SK-N-SH (cell line): ENCODE results near the gene UGT2A1. TPM values are rescaled to one million over a fixed set of nuclear protein-coding genes. Genes with fewer than 3 reads are reported as not detected.

ENCODE experiments used
- CTCF ChIA-PET: fragments of 300-600, 350-600 bp; formaldehyde crosslinking; extraction: SDS; loops from one replicate; lab custom pipeline; 2021; lab: Yijun Ruan, JAX
- POLR2A ChIA-PET: fragments of 350-600 bp; sonication (Branson Sonifier 250); formaldehyde crosslinking; extraction: SDS; loops from one replicate; lab custom pipeline; 2020; ENCODE audit warnings: antibody characterized with exemption, inconsistent platforms; lab: Yijun Ruan, JAX
- DNase-seq: peaks from one replicate; pipeline ENCODE4 v3.0.0; 2012
- H2AFZ ChIP-seq: fragments of 200-600 bp; sonication (generic); 2 replicates; pipeline ENCODE4 v1.8.1; 2016; ENCODE audit warnings: antibody characterized with exemption, mild to moderate bottlenecking, low read depth
- H3F3A ChIP-seq: fragments of 200-600 bp; sonication (generic); replicated peaks from 2 replicates; pipeline ENCODE3; 2016; ENCODE audit warnings: antibody characterized with exemption, mild to moderate bottlenecking; ENCODE audit not compliant: insufficient read depth
- H3K27ac ChIP-seq, 2 experiments: fragments of 200-500 bp in 1 of 2; fragments of 200-600 bp in 1 of 2; sonication (Bioruptor generic) in 1 of 2; sonication (generic), shearing (Covaris generic) in 1 of 2; 2 replicates each; pipeline versions ENCODE4 v1.5.1 to v1.6.1; 2014 to 2016; ENCODE audit warnings: low read depth in 2 of 2, inconsistent platforms in 1 of 2, low read length in 1 of 2, mild to moderate bottlenecking in 1 of 2, mixed read lengths in 1 of 2
- H3K27me3 ChIP-seq: fragments of 200-600 bp; sonication (generic), shearing (Covaris generic); 2 replicates; pipeline ENCODE4 v1.6.1; 2016; ENCODE audit warnings: mixed run types; ENCODE audit not compliant: insufficient read depth
- H3K36me3 ChIP-seq, 2 experiments: fragments of 200-500 bp in 1 of 2; fragments of 200-600 bp in 1 of 2; sonication (Bioruptor generic) in 1 of 2; sonication (generic) in 1 of 2; replicated peaks in 1 of 2; 2 replicates each; pipeline versions ENCODE3 to v1.5.1; 2014 to 2016; ENCODE audit warnings: low read length in 1 of 2, mild to moderate bottlenecking in 1 of 2; ENCODE audit not compliant: insufficient read depth in 2 of 2, control insufficient read depth in 1 of 2
- H3K4me1 ChIP-seq, 2 experiments: fragments of 200-500 bp in 1 of 2; fragments of 200-600 bp in 1 of 2; sonication (Bioruptor generic) in 1 of 2; sonication (generic), shearing (Covaris generic) in 1 of 2; 2 replicates each; pipeline versions ENCODE4 v1.5.1 to v1.6.1; 2014 to 2016; ENCODE audit warnings: low read depth in 1 of 2, low read length in 1 of 2, mixed run types in 1 of 2; ENCODE audit not compliant: insufficient read depth in 2 of 2, control insufficient read depth in 1 of 2
- H3K4me2 ChIP-seq: fragments of 200-600 bp; sonication (generic), shearing (Covaris generic); 2 replicates; pipeline ENCODE4 v1.6.1; 2017; ENCODE audit warnings: mixed run types
- H3K4me3 ChIP-seq, 2 experiments: fragments of 200-500 bp in 1 of 2; fragments of 200-600 bp in 1 of 2; sonication (Bioruptor generic) in 1 of 2; sonication (generic), shearing (Covaris generic) in 1 of 2; 2 replicates each; pipeline versions ENCODE4 v1.5.1 to v1.8.1; 2014 to 2016; ENCODE audit warnings: low read depth in 2 of 2, inconsistent platforms in 1 of 2, low read length in 1 of 2, mild to moderate bottlenecking in 1 of 2, mixed read lengths in 1 of 2, moderate library complexity in 1 of 2
- H3K79me2 ChIP-seq: fragments of 200-600 bp; sonication (generic); 2 replicates; pipeline ENCODE4 v1.8.1; 2017; ENCODE audit warnings: mild to moderate bottlenecking; ENCODE audit not compliant: insufficient read depth
- H3K9ac ChIP-seq: fragments of 200-600 bp; sonication (generic); 2 replicates; pipeline ENCODE4 v1.6.1; 2017; ENCODE audit warnings: mixed run types
- H3K9me2 ChIP-seq: fragments of 200-600 bp; sonication (generic); 2 replicates; pipeline ENCODE4 v1.6.1; 2017; ENCODE audit warnings: mixed run types
- H3K9me3 ChIP-seq: fragments of 200-600 bp; sonication (generic); 2 replicates; pipeline ENCODE4 v1.6.1; 2017; ENCODE audit warnings: mixed run types, mild to moderate bottlenecking, moderate library complexity
- H4K20me1 ChIP-seq: fragments of 200-600 bp; sonication (generic); 2 replicates; pipeline ENCODE4 v1.6.1; 2017; ENCODE audit warnings: mild to moderate bottlenecking, mixed run types; ENCODE audit not compliant: insufficient read depth
- ELF1 ChIP-seq: IDR thresholded peaks from 2 replicates; pipeline ENCODE4 v1.4.0; 2012
- EP300 ChIP-seq, 2 experiments: IDR thresholded peaks; 2 replicates each; pipeline versions ENCODE4 v1.4.0 to v1.6.1; 2012; ENCODE audit warnings: borderline replicate concordance in 1 of 2, low read depth in 1 of 2, low read length in 1 of 2
- FOXJ3 ChIP-seq: sonication (generic); formaldehyde crosslinking; IDR thresholded peaks from 2 replicates; pipeline ENCODE4 v1.5.1; 2020; ENCODE audit warnings: mild to moderate bottlenecking, missing genetic modification reagents
- GABPA ChIP-seq: IDR thresholded peaks from 2 replicates; pipeline ENCODE4 v1.4.0; 2012; ENCODE audit warnings: low read depth, mild to moderate bottlenecking
- IRF3 ChIP-seq: fragments of 150-350 bp; IDR thresholded peaks from 2 replicates; pipeline ENCODE4 v1.6.1; 2016; ENCODE audit warnings: mild to moderate bottlenecking, low read depth, low read length
- JUND ChIP-seq: IDR thresholded peaks from 2 replicates; pipeline ENCODE4 v1.4.0; 2012
- MXI1 ChIP-seq: IDR thresholded peaks from 2 replicates; pipeline ENCODE4 v1.6.1; 2012; ENCODE audit warnings: mild to moderate bottlenecking, low read depth, low read length, improper control_type of control experiment
- RAD21 ChIP-seq: IDR thresholded peaks from 2 replicates; pipeline ENCODE4 v1.6.1; 2012; ENCODE audit warnings: mild to moderate bottlenecking, low read length
- USF1 ChIP-seq: IDR thresholded peaks from 2 replicates; pipeline ENCODE4 v1.4.0; 2012; ENCODE audit warnings: low read depth, borderline replicate concordance
- USF2 ChIP-seq: fragments of 150-350 bp; IDR thresholded peaks from 2 replicates; pipeline ENCODE4 v1.6.1; 2017; ENCODE audit warnings: antibody characterized with exemption, low read length, low read depth, borderline replicate concordance
- WGBS: methylation state at CpG from one replicate; pipeline ENCODE4 v1.1.6; 2017; ENCODE audit warnings: low lambda C conversion rate; 5-methylcytosine and 5-hydroxymethylcytosine counted together
- polyA plus RNA-seq, 3 experiments: library from polyadenylated mRNA; depleted of rRNA; stranded (reverse); fragments of >200 nt; gene quantifications; 2 replicates each; pipeline ENCODE4 v1.2.3, GENCODE V29; 2012
- TF ChIP-seq, protein P1 (sequence below): IDR thresholded peaks from 2 replicates; pipeline ENCODE4 v1.6.1; 2012; ENCODE audit warnings: mild to moderate bottlenecking, low read depth, low read length, moderate library complexity
- TF ChIP-seq, protein P2 (sequence below): IDR thresholded peaks from 2 replicates; pipeline ENCODE4 v1.4.0; 2012; ENCODE audit warnings: low read depth

UGT2A1 gene
- polyA plus RNA-seq, 1 of the 3 experiments (the other 2 are of a cell fraction) = 0.10 TPM

DNA sequence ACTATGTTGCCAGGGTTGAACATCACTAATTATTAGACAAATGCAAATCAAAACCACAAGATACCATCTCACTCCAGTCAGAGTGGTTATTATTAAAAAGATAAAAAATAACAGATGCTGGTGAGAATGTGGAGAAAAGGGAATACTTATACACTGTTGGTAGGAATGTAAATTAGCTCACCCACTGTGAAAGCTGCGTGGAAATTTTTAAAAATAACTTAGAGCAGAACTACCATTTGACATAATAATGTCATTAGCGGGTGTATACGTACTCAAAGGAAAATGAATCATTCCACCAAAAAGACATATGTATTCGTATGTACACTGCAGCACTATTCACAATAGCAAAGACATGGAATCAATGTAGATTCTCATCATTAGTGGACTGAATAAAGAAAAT lies 48.6 kb upstream of the UGT2A1 start:
- Histone ChIP-seq H3K36me3 (no peaks in the 10 kb centered on the region), H3K4me3 (no peak overlapping the region), H3K4me2 (no peak overlapping the region), H2AFZ (no peak overlapping the region), H3K79me2 (no peaks in the 10 kb centered on the region), H4K20me1 (no peaks in the 10 kb centered on the region), H3K9me2 (no peaks in the 10 kb centered on the region), H3K9ac (no peak overlapping the region), H3K9me3 (no peaks in the 10 kb centered on the region), H3K4me1 (no peaks in the 10 kb centered on the region), H3F3A (peaks cover 4% of the 10 kb centered on the region), H3K27me3 (no peaks in the 10 kb centered on the region), H3K27ac (no peak overlapping the region)
- TF ChIP-seq, protein P1, sequence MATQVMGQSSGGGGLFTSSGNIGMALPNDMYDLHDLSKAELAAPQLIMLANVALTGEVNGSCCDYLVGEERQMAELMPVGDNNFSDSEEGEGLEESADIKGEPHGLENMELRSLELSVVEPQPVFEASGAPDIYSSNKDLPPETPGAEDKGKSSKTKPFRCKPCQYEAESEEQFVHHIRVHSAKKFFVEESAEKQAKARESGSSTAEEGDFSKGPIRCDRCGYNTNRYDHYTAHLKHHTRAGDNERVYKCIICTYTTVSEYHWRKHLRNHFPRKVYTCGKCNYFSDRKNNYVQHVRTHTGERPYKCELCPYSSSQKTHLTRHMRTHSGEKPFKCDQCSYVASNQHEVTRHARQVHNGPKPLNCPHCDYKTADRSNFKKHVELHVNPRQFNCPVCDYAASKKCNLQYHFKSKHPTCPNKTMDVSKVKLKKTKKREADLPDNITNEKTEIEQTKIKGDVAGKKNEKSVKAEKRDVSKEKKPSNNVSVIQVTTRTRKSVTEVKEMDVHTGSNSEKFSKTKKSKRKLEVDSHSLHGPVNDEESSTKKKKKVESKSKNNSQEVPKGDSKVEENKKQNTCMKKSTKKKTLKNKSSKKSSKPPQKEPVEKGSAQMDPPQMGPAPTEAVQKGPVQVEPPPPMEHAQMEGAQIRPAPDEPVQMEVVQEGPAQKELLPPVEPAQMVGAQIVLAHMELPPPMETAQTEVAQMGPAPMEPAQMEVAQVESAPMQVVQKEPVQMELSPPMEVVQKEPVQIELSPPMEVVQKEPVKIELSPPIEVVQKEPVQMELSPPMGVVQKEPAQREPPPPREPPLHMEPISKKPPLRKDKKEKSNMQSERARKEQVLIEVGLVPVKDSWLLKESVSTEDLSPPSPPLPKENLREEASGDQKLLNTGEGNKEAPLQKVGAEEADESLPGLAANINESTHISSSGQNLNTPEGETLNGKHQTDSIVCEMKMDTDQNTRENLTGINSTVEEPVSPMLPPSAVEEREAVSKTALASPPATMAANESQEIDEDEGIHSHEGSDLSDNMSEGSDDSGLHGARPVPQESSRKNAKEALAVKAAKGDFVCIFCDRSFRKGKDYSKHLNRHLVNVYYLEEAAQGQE = no peak
- TF ChIP-seq ELF1 (no peak), JUND (no peak), IRF3 (no peak), GABPA (no peak), EP300 (IDR thresholded peaks at IDR 0.05; ENCODE audit: borderline replicate concordance in 1 of 2, low read depth in 1 of 2, low read length in 1 of 2) (no peak), USF1 (no peak), RAD21 (no peak), MXI1 (no peak)
- TF ChIP-seq, protein P2, sequence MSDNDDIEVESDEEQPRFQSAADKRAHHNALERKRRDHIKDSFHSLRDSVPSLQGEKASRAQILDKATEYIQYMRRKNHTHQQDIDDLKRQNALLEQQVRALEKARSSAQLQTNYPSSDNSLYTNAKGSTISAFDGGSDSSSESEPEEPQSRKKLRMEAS = no peak
- WGBS = 27% methylated on average over 4 of the region's 4 CpGs
- ChIA-PET POLR2A (no interaction called here), CTCF (interaction anchor here (1.0 kb wide), 1 partner anchor 12 kb away, joined by 4 read pairs; no protein-coding TSS in a partner anchor)
- no peak for DNase-seq

DNA sequence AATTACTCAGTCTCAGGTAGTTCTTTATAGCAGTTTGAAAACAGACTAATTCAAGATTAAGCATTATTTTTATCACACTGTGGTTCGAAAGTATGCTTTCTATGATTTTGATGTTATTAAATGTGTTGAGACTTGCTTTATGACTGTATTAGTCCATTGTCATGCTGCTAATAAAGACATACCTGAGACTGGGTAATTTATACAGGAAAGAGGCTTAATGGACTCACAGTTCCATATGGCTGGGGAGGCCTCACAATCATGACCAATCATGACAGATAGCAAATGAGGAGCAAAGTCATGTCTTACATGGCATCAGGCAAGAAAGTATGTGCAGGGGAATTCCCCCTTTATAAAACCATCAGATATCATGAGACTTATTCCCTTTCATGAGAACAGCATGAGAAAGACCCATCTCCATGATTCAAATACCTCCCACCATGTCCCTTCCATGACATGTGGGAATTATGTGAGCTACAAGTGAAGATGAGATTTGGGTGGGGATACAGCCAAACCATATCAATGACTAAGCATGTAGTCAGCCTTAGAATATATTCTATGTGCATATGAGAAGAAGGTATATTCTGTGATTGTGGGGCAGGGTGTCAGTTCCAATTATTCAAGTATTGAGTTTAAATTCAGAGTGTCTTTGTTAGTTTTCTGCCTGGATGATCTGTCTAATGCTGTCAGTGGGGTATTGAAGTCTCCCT lies 44.6 kb upstream of the UGT2A1 start:
- Histone ChIP-seq H3F3A (peaks cover 4% of the 10 kb centered on the region), H3K4me3 (no peak overlapping the region), H3K27me3 (no peaks in the 10 kb centered on the region), H3K36me3 (no peaks in the 10 kb centered on the region)
- WGBS = 26% methylated on average over 1 of the region's 1 CpG
- POLR2A ChIA-PET = no interaction called here
- CTCF ChIA-PET = no interaction called here
- no peak for DNase-seq
- TF ChIP-seq ELF1 = no peak
- TF ChIP-seq USF2 = no peak
- TF ChIP-seq FOXJ3 (CRISPR knock-in tag) = no peak
- TF ChIP-seq, all 33 proteins: peak for 0
- H3K27ac ChIP-seq = no peak overlapping the region
- no peaks in the 10 kb centered on the region for H3K79me2 ChIP-seq
- no peaks in the 10 kb centered on the region for H3K4me1 ChIP-seq
- no peaks in the 10 kb centered on the region for H3K9me3 ChIP-seq
- H4K20me1 ChIP-seq = no peaks in the 10 kb centered on the region
- no peak overlapping the region for H2AFZ ChIP-seq
- H3K4me2 ChIP-seq = no peak overlapping the region
- no peaks in the 10 kb centered on the region for H3K9me2 ChIP-seq
- H3K9ac ChIP-seq = no peak overlapping the region
